Common myeloid progenitor, CD34-positive (primary cell): ENCODE results near the gene NMUR2.

Experiments
- CTCF ChIA-PET: fragments of 350-600 bp; sonication (Branson Sonifier 250); formaldehyde crosslinking; loops from one replicate; lab custom pipeline; 2021; ENCODE audit warnings: antibody characterized with exemption; lab: Charles Lee
- POLR2A ChIA-PET: fragments of 350-600 bp; sonication (Branson Sonifier 250); formaldehyde crosslinking; loops from one replicate; lab custom pipeline; 2021; ENCODE audit warnings: antibody characterized with exemption; lab: Charles Lee
- DNase-seq, 3 donors: peaks; one replicate each; pipeline versions ENCODE4 v3.0.0 to v3.0.0-alpha.2; 2013
- H3K27ac ChIP-seq, 2 experiments: 1 replicate in 1 of 2; 2 replicates in 1 of 2; pipeline ENCODE4 v1.7.0; 2013; ENCODE audit warnings: inconsistent platforms in 2 of 2, low read length in 2 of 2, mild to moderate bottlenecking in 2 of 2, low read depth in 1 of 2, moderate library complexity in 1 of 2; ENCODE audit not compliant: severe bottlenecking in 2 of 2, insufficient read depth in 1 of 2, poor library complexity in 1 of 2
- H3K27me3 ChIP-seq, 5 experiments: replicated peaks in 2 of 5; 1 replicate in 3 of 5; 2 replicates in 2 of 5; pipeline versions ENCODE4 v1.6.1 to v1.7.0; 2013; ENCODE audit warnings: low read length in 4 of 5, mild to moderate bottlenecking in 2 of 5, moderate library complexity in 2 of 5, inconsistent platforms in 1 of 5; ENCODE audit not compliant: insufficient read depth in 5 of 5, control insufficient read depth in 4 of 5
- H3K36me3 ChIP-seq, 4 experiments: 1 replicate in 2 of 4; 2 replicates in 2 of 4; pipeline versions ENCODE4 v1.6.1 to v1.7.0; 2013; ENCODE audit warnings: low read length in 3 of 4, control low read depth in 1 of 4, mild to moderate bottlenecking in 1 of 4; ENCODE audit not compliant: control insufficient read depth in 4 of 4, insufficient read depth in 4 of 4
- H3K4me1 ChIP-seq, 4 experiments: 1 replicate in 3 of 4; 2 replicates in 1 of 4; pipeline versions ENCODE4 v1.6.1 to v1.7.1; 2013; ENCODE audit warnings: low read length in 3 of 4, mild to moderate bottlenecking in 3 of 4, control low read depth in 1 of 4, inconsistent platforms in 1 of 4, moderate library complexity in 1 of 4; ENCODE audit not compliant: control insufficient read depth in 4 of 4, insufficient read depth in 4 of 4; ENCODE audit errors: control extremely low read depth in 1 of 4
- H3K4me3 ChIP-seq, 7 experiments: 1 replicate in 4 of 7; 2 replicates in 3 of 7; pipeline versions ENCODE4 v1.5.1 to v1.7.0; 2013; ENCODE audit warnings: mild to moderate bottlenecking in 7 of 7, low read length in 6 of 7, moderate library complexity in 6 of 7, inconsistent platforms in 2 of 7, low read depth in 2 of 7, control low read depth in 1 of 7; ENCODE audit not compliant: insufficient read depth in 4 of 7, control insufficient read depth in 1 of 7; ENCODE audit errors: extremely low read depth in 1 of 7
- H3K9me3 ChIP-seq, 5 experiments: 1 replicate in 4 of 5; 2 replicates in 1 of 5; pipeline versions ENCODE4 v1.6.1 to v1.7.1; 2013; ENCODE audit warnings: low read length in 4 of 5, mild to moderate bottlenecking in 2 of 5, inconsistent platforms in 1 of 5, low read depth in 1 of 5, moderate library complexity in 1 of 5; ENCODE audit not compliant: control insufficient read depth in 4 of 5, insufficient read depth in 2 of 5; ENCODE audit errors: control extremely low read depth in 1 of 5
- WGBS: methylation state at CpG from one replicate; pipeline ENCODE4 v1.1.5; 2013; ENCODE audit not compliant: insufficient coverage; 5-methylcytosine and 5-hydroxymethylcytosine counted together

NMUR2 gene

GRCh38 chr5:152374711-152375275 lies 30.3 kb downstream of the NMUR2 start:
- H3K9me3 ChIP-seq = no peaks in the 10 kb centered on the region
- 64% methylated on average over 1 of the region's 1 CpG for WGBS
- no peak for DNase-seq
- ChIA-PET POLR2A (no interaction called here), CTCF (no interaction called here)
- no peak overlapping the region for H3K27ac ChIP-seq
- no peaks in the 10 kb centered on the region for H3K4me1 ChIP-seq
- no peaks in the 10 kb centered on the region for H3K27me3 ChIP-seq
- no peak overlapping the region for H3K4me3 ChIP-seq
- H3K36me3 ChIP-seq = no peaks in the 10 kb centered on the region

- H3K36me3 ChIP-seq = no peaks in the 10 kb centered on the region
- no peak overlapping the region for H3K4me3 ChIP-seq
- H3K27me3 ChIP-seq = no peaks in the 10 kb centered on the region
- ChIA-PET POLR2A (no interaction called here), CTCF (no interaction called here)
- DNase-seq = no peak
- no peak overlapping the region for H3K27ac ChIP-seq
- H3K4me1 ChIP-seq = no peaks in the 10 kb centered on the region
- 5% methylated on average over 1 of the region's 1 CpG for WGBS
- no peaks in the 10 kb centered on the region for H3K9me3 ChIP-seq
Observed at GRCh38 chr5:152372875-152373274, 32.2 kb downstream of the NMUR2 start.

GRCh38 chr5:152369298-152369697 lies 35.8 kb downstream of the NMUR2 start:
- no peak for DNase-seq
- no peak overlapping the region for H3K27ac ChIP-seq
- no peaks in the 10 kb centered on the region for H3K4me1 ChIP-seq
- no peaks in the 10 kb centered on the region for H3K36me3 ChIP-seq
- ChIA-PET CTCF (no interaction called here), POLR2A (no interaction called here)
- no peaks in the 10 kb centered on the region for H3K9me3 ChIP-seq
- H3K4me3 ChIP-seq = no peak overlapping the region
- no peaks in the 10 kb centered on the region for H3K27me3 ChIP-seq

GRCh38 chr5:152367554-152367953 lies 37.5 kb downstream of the NMUR2 start:
- CTCF ChIA-PET = no interaction called here
- POLR2A ChIA-PET = no interaction called here
- 80% methylated on average over 1 of the region's 3 CpGs for WGBS

GRCh38 chr5:152366716-152367115 lies 38.4 kb downstream of the NMUR2 start:
- WGBS = no CpG with 5 or more reads among the region's 1 CpG
- Histone ChIP-seq H3K4me1 (no peaks in the 10 kb centered on the region), H3K36me3 (no peaks in the 10 kb centered on the region), H3K4me3 (no peak overlapping the region), H3K27me3 (no peaks in the 10 kb centered on the region), H3K9me3 (no peaks in the 10 kb centered on the region), H3K27ac (no peak overlapping the region)
- DNase-seq = no peak
- ChIA-PET CTCF (no interaction called here), POLR2A (no interaction called here)

More at GRCh38 chr5:152367554-152367953, 37.5 kb downstream of the NMUR2 start:
- Histone ChIP-seq H3K9me3 (no peaks in the 10 kb centered on the region), H3K4me1 (no peaks in the 10 kb centered on the region), H3K27me3 (no peaks in the 10 kb centered on the region), H3K36me3 (no peaks in the 10 kb centered on the region), H3K27ac (no peak overlapping the region), H3K4me3 (no peak overlapping the region)
- no peak for DNase-seq

- CTCF ChIA-PET = no interaction called here
- no peak for DNase-seq
- H3K4me1 ChIP-seq = no peaks in the 10 kb centered on the region
Observed at GRCh38 chr5:152364899-152365298, 40.2 kb downstream of the NMUR2 start.

GRCh38 chr5:152364172-152364571 lies 40.9 kb downstream of the NMUR2 start:
- no peaks in the 10 kb centered on the region for H3K27me3 ChIP-seq
- 100% methylated on average over 1 of the region's 4 CpGs for WGBS
- H3K9me3 ChIP-seq = no peaks in the 10 kb centered on the region
- ChIA-PET CTCF (no interaction called here), POLR2A (no interaction called here)
- no peak overlapping the region for H3K4me3 ChIP-seq
- no peaks in the 10 kb centered on the region for H3K36me3 ChIP-seq
- no peak for DNase-seq
- H3K4me1 ChIP-seq = no peaks in the 10 kb centered on the region
- no peak overlapping the region for H3K27ac ChIP-seq

More at GRCh38 chr5:152364899-152365298, 40.2 kb downstream of the NMUR2 start:
- POLR2A ChIA-PET = no interaction called here
- no peaks in the 10 kb centered on the region for H3K9me3 ChIP-seq
- H3K4me3 ChIP-seq = no peak overlapping the region
- H3K36me3 ChIP-seq = no peaks in the 10 kb centered on the region
- no peak overlapping the region for H3K27ac ChIP-seq
- no peaks in the 10 kb centered on the region for H3K27me3 ChIP-seq
